Transverse colon (tissue), 4 donors: ENCODE measurements around the gene ZWILCH.

Experiments used
- EP300 ChIP-seq: sonication (generic); formaldehyde crosslinking; IDR thresholded peaks from one replicate; pipeline ENCODE4 v1.6.1; 2017; ENCODE audit warnings: antibody characterized with exemption, low read depth
- POLR2A ChIP-seq: fragments of 450-650 bp; IDR thresholded peaks from one replicate; pipeline ENCODE4 v1.6.1; 2016; ENCODE audit warnings: antibody characterized with exemption, mild to moderate bottlenecking, moderate library complexity
- POLR2AphosphoS5 ChIP-seq, 3 donors: sonication (generic); formaldehyde crosslinking; IDR thresholded peaks; one replicate each; pipeline ENCODE4 v1.6.1; 2016; ENCODE audit warnings: antibody characterized with exemption in 3 of 3
- TF ChIP-seq, protein P1 (sequence below), 5 experiments: fragments of 200-600 bp in 3 of 5; fragments of 450-650 bp in 2 of 5; sonication (generic) in 3 of 5; IDR thresholded peaks; 1 replicate in 2 of 5; 2 replicates in 3 of 5; pipeline ENCODE4 v1.5.1; 2016 to 2017; ENCODE audit warnings: antibody characterized with exemption in 5 of 5, inconsistent platforms in 3 of 5, mild to moderate bottlenecking in 2 of 5, moderate library complexity in 1 of 5

GRCh38 chr15:66563566-66564110, 58.5 kb downstream of the ZWILCH start:
- TF ChIP-seq, protein P1, sequence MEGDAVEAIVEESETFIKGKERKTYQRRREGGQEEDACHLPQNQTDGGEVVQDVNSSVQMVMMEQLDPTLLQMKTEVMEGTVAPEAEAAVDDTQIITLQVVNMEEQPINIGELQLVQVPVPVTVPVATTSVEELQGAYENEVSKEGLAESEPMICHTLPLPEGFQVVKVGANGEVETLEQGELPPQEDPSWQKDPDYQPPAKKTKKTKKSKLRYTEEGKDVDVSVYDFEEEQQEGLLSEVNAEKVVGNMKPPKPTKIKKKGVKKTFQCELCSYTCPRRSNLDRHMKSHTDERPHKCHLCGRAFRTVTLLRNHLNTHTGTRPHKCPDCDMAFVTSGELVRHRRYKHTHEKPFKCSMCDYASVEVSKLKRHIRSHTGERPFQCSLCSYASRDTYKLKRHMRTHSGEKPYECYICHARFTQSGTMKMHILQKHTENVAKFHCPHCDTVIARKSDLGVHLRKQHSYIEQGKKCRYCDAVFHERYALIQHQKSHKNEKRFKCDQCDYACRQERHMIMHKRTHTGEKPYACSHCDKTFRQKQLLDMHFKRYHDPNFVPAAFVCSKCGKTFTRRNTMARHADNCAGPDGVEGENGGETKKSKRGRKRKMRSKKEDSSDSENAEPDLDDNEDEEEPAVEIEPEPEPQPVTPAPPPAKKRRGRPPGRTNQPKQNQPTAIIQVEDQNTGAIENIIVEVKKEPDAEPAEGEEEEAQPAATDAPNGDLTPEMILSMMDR (IDR thresholded peaks at IDR 0.05) = no peak
- TF ChIP-seq EP300 (no peak), POLR2A (no peak), POLR2AphosphoS5 (IDR thresholded peaks at IDR 0.05) (no peak)
